Stimulated activated CD4-positive, alpha-beta T cell treated with anti-CD3 and anti-CD28 coated beads, Interleukin-2, amount 100 ng/mL, for 48 hours (primary cell): ENCODE measurements around the gene NR4A1.

Experiments used
- DNase-seq, 2 donors: peaks; one replicate each; pipeline ENCODE4 v3.0.0-alpha.2; 2020

NR4A1 gene

GRCh38 chr12:52042706-52043385 lies 8.4 kb upstream of the NR4A1 start:
- DNase-seq, result no peak

GRCh38 chr12:52043386-52044212 lies 7.6 kb upstream of the NR4A1 start:
- no peak for DNase-seq

DNA sequence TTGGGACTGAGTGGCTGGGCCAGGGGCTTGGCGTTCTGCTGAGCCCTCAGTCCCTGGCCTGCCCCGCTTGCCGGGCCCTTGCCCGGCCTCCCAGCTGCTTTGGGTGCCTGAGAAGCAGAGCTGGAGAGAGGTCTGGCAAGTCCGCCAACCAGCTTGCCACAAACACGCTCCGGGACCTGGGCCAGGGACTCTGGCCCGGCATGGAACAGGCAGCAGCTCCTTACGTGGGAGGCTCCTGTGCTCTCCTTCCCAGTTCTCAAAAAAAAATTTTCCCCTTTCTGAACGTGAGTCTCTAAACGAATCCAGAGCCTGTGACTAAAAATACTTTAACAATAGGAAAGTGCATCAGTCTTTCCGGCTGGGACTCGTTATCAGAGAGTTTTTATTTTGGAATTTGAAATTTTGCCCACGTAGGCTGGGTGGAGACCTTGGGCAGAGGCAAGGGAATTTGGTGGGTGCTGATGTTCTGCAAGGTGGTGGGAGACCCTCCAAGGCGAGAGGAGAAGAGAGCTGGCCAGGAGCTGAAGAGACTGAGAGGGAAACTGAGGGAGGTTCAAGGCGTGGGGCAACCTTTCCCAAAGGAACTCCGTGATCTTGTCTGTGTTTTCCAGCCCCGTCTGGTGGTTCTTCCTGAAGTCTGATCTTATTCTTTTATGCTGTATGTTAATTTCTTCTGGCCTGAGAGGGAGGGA lies 6.8 kb upstream of the NR4A1 start:
- no peak for DNase-seq

GRCh38 chr12:52045794-52046199 lies 5.4 kb upstream of the NR4A1 start:
- DNase-seq, result no peak

DNA sequence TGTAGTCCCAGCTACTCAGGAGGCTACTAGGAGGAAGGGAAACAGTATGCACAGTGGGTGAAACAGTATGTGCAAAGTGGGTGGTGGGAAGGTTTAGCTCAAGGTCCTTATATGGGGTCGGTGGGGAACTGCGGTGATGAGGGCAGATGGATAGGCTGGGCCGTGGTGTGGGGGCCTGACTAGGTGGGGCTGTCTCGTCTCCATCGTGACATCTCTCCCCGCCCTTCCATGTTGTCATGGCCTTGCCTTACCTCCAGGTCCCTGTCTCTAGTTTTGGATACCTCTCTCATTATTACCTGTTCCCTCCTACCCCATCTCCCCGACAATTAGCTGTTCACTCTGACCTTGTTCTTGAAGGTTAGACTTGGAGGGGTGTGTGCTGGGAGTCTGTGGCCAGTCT lies 4.4 kb upstream of the NR4A1 start:
- no peak for DNase-seq

DNA sequence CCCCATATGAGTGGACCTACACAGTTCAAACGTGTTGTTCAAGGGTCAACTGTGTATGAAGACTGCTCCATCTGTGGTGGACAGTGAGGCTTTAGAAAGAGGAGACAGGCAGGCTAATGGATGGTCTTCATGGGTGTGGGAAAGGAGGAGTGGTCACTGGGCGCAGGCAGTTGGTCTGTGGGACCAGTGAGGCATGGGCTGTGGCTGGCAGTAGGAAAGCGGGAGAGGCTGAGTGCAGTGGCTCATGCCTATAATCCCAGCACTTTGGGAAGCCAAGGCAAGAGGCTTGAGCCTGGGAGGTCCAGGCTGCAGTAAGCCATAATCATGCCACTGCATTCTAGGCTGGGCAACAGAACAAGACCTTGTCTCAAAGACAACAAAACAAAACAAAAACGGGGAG lies 2.0 kb upstream of the NR4A1 start:
- no peak for DNase-seq

DNA sequence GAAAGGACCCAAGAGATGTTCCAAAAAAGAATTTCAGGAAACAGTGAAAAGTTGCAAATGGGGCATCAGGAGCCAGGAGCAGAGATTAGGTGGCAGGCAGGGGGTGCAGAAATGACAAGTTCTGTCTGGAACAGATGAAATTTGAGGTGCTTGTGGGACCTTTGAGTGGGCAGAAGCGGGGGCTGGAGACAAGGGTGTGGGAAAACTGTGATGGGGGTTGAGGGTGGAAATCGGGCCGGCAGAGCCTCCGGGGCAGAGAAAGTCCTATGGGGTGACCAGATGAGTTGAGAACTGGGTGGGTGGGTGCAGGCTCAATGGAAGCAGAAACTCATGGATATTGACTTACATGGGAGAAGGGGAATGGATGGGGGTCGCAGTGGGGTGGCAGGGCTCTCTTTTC lies 1.6 kb upstream of the NR4A1 start:
- DNase-seq, result no peak

DNA sequence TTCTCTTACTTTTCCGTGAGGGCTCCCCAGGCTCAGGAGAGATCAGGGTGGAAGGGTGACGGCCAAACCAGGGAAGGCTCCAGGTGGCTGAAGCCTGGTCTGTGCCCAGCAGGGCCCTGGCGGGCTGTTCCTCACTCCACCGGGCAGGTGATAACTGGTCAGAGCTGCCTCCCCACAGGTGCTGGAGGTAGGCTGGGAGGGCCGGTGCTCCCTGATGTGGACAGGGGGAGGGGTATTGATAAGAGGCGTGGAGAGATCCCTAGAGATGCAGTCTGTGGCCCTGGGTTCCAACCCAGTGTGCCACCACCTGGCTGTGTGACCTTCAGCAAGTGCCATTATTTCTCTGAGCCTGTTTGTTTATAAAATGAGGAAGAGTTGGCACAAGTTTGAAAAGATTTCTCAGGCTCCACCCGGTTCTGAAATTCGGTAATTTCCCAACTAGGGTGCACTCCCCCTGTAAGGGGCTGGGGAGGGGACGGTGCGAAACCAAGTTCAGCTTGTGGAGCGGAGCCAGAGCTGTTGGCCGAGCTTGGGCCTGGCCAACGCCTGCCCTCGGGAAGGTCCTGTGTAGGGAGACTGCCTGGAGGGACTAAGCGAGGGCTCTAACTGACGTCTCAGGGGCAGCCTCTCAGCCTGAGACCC lies 1.0 kb upstream of the NR4A1 start:
- no peak for DNase-seq

DNA sequence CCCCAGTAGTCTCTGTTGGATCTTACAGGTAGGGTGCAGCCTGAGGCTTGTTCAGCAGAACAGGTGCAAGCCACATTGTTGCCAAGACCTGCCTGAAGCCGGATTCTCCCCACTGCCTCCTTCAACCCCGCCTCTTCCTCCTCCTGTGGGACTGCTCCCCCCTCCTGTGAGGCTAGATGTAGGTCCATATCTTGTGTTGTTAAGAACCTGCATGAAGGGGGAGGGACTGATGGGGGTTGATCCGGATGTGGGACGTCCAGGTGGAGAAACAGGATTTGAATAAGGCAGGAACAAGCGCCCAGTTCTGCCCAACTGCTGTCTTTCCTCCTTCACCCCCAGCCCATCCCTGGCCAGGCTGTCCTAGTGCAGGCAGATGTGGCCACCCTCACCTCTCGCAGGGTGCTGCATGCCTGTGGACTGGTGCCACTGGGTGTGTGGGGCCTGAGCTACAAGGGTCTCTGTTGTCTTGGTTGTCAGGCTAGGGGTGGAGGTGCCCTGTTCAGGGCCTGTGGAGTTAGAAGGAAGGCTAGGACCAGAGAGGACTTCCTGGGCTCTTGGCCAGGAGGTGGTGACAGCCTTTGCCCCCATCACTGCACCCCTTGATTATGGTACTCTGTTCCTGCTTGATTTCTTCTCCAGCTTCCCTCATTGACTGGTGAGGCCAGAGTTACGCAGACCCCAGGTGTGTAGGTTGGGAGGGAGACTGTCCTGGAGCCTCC lies 1.4 kb downstream of the NR4A1 start:
- no peak for DNase-seq

DNA sequence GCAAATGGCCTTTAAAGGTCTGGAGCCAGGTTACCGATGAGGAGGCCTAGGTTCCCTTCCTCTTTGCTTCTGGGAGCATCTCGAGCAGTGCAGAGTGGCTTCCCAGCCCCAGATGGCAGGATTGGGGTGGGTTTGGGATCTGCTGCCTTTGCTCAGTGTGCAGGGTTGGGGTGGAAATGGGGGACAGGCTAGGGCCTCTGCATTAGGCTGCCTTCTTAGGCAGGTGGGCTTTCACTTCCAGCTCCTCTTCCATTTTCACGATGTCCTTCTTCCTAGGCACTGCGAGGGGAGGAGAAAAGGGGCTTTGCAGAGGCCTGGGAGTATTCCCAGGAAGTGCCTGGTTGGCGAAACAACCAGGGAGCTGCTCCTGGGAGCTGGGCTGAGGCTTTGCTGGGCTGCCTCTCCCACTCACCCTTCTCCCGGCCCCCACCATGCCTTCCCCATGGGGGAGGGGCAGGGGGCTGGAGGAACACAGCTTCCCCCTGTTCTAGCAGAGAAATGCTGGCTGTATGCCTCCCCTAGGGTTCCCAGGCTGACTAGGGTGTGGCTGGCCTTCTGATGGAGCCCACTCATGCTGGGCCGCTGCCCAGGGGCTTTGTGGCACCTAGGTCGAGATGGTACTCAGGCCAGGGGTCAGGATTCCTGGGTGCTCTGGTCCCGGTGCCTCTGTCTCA lies 2.4 kb downstream of the NR4A1 start:
- DNase-seq, result no peak

- DNase-seq, result no peak
These were observed 3.1 kb downstream of the NR4A1 start for GRCh38 chr12:52054231-52054832.

DNA sequence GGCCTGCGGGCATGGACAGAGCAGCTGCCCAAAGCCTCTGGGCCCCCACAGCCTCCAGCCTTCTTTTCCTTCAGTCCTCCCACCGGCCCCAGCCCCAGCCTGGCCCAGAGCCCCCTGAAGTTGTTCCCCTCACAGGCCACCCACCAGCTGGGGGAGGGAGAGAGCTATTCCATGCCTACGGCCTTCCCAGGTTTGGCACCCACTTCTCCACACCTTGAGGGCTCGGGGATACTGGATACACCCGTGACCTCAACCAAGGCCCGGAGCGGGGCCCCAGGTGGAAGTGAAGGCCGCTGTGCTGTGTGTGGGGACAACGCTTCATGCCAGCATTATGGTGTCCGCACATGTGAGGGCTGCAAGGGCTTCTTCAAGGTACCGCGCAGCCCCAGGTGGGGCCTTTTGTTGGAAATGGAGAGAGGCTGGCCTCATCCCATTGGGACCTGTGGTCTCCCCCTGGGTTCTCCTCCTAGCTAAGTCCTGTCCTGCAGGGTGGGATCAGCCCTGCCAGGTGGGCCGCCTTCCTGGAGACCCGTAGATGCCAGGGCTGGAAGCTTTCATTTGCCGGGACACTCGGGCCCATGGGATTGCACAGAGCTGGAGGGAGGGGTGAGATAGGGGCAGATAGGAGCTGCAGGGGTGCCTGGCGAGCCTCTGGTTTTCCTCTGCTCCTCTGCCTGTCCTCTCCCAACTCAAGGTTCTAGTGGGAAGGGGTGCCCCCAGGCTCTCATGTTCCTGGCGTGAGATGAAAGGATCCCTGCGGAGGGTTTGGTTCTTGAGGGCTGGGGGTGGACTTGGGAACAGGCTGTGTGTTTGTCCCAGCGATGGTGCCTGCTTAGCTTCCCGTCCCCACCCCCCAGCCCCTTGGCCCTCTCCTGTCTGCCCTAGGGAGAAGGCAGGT lies 3.8 kb downstream of the NR4A1 start:
- DNase-seq, result no peak

GRCh38 chr12:52055731-52056711 lies 4.8 kb downstream of the NR4A1 start:
- no peak for DNase-seq

GRCh38 chr12:52056801-52057637 lies 5.8 kb downstream of the NR4A1 start:
- no peak for DNase-seq

DNA sequence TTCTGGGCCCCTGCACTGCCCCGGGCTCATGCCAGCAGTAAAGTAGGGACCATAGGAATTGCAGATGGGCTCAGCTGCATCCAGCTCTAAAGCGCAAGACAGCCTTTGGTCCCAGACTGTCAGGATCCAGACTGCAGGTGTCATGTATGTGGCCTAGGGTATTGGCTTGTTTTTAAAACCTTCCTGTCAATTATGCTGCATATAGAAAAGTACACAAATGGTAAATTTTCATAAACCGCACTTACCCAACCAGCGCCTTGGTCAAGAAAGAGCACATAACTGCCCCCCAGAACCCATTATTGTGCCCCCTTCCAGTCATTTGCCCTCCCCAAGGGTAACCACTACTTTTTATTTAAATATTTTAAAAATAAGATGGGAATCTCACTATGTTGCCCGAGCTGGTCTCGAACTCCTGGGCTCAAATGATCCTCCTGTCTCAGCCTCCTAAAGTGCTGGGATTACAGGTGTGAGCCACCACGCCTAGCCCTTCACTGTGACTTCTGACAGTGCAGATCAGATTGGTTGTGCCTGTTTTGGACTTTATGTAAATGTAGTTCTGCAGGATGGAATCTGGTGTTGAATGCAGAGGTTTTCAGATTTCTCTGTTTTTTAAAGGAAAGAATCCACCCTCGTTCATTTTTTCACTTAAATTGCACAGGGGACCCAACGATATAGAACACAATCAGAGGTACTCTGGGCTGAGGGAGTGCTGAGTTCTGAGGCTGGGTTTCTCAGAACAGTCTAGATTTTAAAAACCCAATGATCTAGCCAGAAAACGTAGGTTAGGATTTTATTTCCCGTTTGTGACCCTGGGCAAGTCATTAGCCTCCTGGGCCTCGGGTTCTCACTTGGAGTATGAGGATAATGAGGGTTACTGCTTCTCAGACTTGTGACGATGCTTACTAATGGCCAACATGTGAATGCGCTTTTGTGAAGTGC lies 6.7 kb downstream of the NR4A1 start:
- DNase-seq, result no peak

DNA sequence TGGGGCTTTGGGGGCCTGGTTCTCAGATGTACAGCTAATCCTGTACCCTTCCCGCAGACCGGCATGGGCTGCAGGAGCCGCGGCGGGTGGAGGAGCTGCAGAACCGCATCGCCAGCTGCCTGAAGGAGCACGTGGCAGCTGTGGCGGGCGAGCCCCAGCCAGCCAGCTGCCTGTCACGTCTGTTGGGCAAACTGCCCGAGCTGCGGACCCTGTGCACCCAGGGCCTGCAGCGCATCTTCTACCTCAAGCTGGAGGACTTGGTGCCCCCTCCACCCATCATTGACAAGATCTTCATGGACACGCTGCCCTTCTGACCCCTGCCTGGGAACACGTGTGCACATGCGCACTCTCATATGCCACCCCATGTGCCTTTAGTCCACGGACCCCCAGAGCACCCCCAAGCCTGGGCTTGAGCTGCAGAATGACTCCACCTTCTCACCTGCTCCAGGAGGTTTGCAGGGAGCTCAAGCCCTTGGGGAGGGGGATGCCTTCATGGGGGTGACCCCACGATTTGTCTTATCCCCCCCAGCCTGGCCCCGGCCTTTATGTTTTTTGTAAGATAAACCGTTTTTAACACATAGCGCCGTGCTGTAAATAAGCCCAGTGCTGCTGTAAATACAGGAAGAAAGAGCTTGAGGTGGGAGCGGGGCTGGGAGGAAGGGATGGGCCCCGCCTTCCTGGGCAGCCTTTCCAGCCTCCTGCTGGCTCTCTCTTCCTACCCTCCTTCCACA lies 7.6 kb downstream of the NR4A1 start:
- DNase-seq, result no peak
